ENCODE data around the gene CRX. TPM values are rescaled to one million over a fixed set of nuclear protein-coding genes. Genes with fewer than 3 reads are reported as not detected.

The CRX gene
- total and polyA plus RNA-seq, 2 of the 13 experiments (the other 11 are each of a cell fraction or from before 2014, with no cell fraction given) = not detected

GRCh38 chr19:47778049-47778953 lies 43.4 kb upstream of the CRX start, which contains the start of gene SELENOW (continued):
- TF ChIP-seq, protein P1, sequence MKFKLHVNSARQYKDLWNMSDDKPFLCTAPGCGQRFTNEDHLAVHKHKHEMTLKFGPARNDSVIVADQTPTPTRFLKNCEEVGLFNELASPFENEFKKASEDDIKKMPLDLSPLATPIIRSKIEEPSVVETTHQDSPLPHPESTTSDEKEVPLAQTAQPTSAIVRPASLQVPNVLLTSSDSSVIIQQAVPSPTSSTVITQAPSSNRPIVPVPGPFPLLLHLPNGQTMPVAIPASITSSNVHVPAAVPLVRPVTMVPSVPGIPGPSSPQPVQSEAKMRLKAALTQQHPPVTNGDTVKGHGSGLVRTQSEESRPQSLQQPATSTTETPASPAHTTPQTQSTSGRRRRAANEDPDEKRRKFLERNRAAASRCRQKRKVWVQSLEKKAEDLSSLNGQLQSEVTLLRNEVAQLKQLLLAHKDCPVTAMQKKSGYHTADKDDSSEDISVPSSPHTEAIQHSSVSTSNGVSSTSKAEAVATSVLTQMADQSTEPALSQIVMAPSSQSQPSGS (CRISPR knock-in tag; IDR thresholded peaks at IDR 0.05) = no peak; the same call in 1 of the 2 replicates
- no peak for TF ChIP-seq MYNN (CRISPR knock-in tag; IDR thresholded peaks at IDR 0.05; ENCODE audit: low read depth)
- TF ChIP-seq ZNF446 (CRISPR knock-in tag; IDR thresholded peaks at IDR 0.05) = no peak
- TF ChIP-seq ZNF549 (CRISPR knock-in tag; IDR thresholded peaks at IDR 0.05) = no peak
- TF ChIP-seq CHD2 (IDR thresholded peaks at IDR 0.05; ENCODE audit: low read depth, low read length) = no peak
- TF ChIP-seq HMG20B (CRISPR knock-in tag; conservative IDR thresholded peaks at IDR 0.05) = no peak
- TF ChIP-seq ZNF30 (CRISPR knock-in tag; IDR thresholded peaks at IDR 0.05) = no peak
- TF ChIP-seq HOXA5 (CRISPR knock-in tag; IDR thresholded peaks at IDR 0.05) = peak; percentile 94
- no peak for TF ChIP-seq MAFK (conservative IDR thresholded peaks at IDR 0.05 in 1 of 2, IDR thresholded peaks at IDR 0.05 in 1 of 2; ENCODE audit: low read length in 2 of 2)
- no peak for TF ChIP-seq GABPA (IDR thresholded peaks at IDR 0.05; ENCODE audit: low read depth, low read length)
- 0 out of 2 replicates have a peak, but pooled peaks have one; percentile 9 for TF ChIP-seq GABPA (CRISPR knock-in tag; IDR thresholded peaks at IDR 0.05; ENCODE audit: low read depth)
- no peak for TF ChIP-seq WIZ (CRISPR knock-in tag; IDR thresholded peaks at IDR 0.05)
- peak; percentile 33; the same call in 1 of the 2 replicates for TF ChIP-seq FOSL2 (CRISPR knock-in tag; IDR thresholded peaks at IDR 0.05)
- no peak; the same call in 1 of the 2 replicates for TF ChIP-seq ZNF431 (CRISPR knock-in tag; IDR thresholded peaks at IDR 0.05; ENCODE audit: borderline replicate concordance, low read depth)
- 0 out of 2 replicates have a peak, but pooled peaks have one; percentile 35 for TF ChIP-seq HMGXB3 (CRISPR knock-in tag; IDR thresholded peaks at IDR 0.05; ENCODE audit: borderline replicate concordance)
- TF ChIP-seq BHLHE40 (IDR thresholded peaks at IDR 0.05; ENCODE audit: low read length) = peak; percentile 95
- TF ChIP-seq, protein P2, sequence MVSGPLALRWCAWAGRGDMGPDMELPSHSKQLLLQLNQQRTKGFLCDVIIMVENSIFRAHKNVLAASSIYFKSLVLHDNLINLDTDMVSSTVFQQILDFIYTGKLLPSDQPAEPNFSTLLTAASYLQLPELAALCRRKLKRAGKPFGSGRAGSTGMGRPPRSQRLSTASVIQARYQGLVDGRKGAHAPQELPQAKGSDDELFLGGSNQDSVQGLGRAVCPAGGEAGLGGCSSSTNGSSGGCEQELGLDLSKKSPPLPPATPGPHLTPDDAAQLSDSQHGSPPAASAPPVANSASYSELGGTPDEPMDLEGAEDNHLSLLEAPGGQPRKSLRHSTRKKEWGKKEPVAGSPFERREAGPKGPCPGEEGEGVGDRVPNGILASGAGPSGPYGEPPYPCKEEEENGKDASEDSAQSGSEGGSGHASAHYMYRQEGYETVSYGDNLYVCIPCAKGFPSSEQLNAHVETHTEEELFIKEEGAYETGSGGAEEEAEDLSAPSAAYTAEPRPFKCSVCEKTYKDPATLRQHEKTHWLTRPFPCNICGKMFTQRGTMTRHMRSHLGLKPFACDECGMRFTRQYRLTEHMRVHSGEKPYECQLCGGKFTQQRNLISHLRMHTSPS (CRISPR knock-in tag; IDR thresholded peaks at IDR 0.05; ENCODE audit: low read depth) = 0 out of 2 replicates have a peak, but pooled peaks have one; percentile 11
- TF ChIP-seq KAT2B (IDR thresholded peaks at IDR 0.05; ENCODE audit: borderline replicate concordance, low read depth, low read length) = no peak
- no peak; the same call in 1 of the 2 replicates for TF ChIP-seq CBX5 (CRISPR knock-in tag; IDR thresholded peaks at IDR 0.05; ENCODE audit: borderline replicate concordance)
- no peak for TF ChIP-seq JDP2 (CRISPR knock-in tag; IDR thresholded peaks at IDR 0.05; ENCODE audit: borderline replicate concordance)
- no peak for TF ChIP-seq ARID2 (CRISPR knock-in tag; IDR thresholded peaks at IDR 0.05; ENCODE audit: borderline replicate concordance)

Data from HepG2 (cell line).